SK-N-SH treated with all-trans-retinoic acid at 6 μM for 48 hours (cell line): ENCODE data around the gene PRICKLE1.

ENCODE experiments used
- ATAC-seq: fragments of 200-7000 bp; cut with Tn5 transposase; 3 replicates; pipeline ENCODE4 v1.9.1; 2020; ENCODE audit warnings: mild to moderate bottlenecking, moderate library complexity
- ARNTL ChIP-seq: fragments of 450-650 bp; formaldehyde crosslinking; IDR thresholded peaks from 2 replicates; pipeline ENCODE4 v1.5.0; 2020; ENCODE audit warnings: low read depth, mild to moderate bottlenecking, moderate library complexity, borderline replicate concordance
- BACH2 ChIP-seq: fragments of 250-450 bp; sonication (Bioruptor Pico); IDR thresholded peaks from 2 replicates; pipeline ENCODE4 v1.9.0; 2021; ENCODE audit warnings: mild to moderate bottlenecking, borderline replicate concordance
- CSDC2 ChIP-seq: fragments of 250-450 bp; sonication (Bioruptor Pico); IDR thresholded peaks from 2 replicates; pipeline ENCODE4 v1.5.0; 2020; ENCODE audit warnings: mild to moderate bottlenecking, moderate library complexity
- CSRNP3 ChIP-seq: fragments of 250-450 bp; sonication (Bioruptor Pico); IDR thresholded peaks from 2 replicates; pipeline ENCODE4 v1.5.1; 2021; ENCODE audit warnings: mild to moderate bottlenecking, moderate library complexity
- ESRRG ChIP-seq: fragments of 250-450 bp; sonication (Bioruptor Pico); IDR thresholded peaks from 2 replicates; pipeline ENCODE4 v1.6.1; 2021; ENCODE audit warnings: mild to moderate bottlenecking
- GLIS3 ChIP-seq: fragments of 250-450 bp; sonication (Bioruptor Pico); IDR thresholded peaks from 2 replicates; pipeline ENCODE4 v1.5.0; 2020; ENCODE audit warnings: mild to moderate bottlenecking, moderate library complexity
- ISL1 ChIP-seq: fragments of 250-450 bp; sonication (Bioruptor Pico); IDR thresholded peaks from 2 replicates; pipeline ENCODE4 v2.1.2; 2022; ENCODE audit warnings: mild to moderate bottlenecking, moderate library complexity
- OSR1 ChIP-seq: fragments of 250-450 bp; sonication (Bioruptor Pico); IDR thresholded peaks from 2 replicates; pipeline ENCODE4 v1.8.0; 2022; ENCODE audit warnings: moderate library complexity, mild to moderate bottlenecking, inconsistent platforms
- PPARA ChIP-seq: fragments of 250-450 bp; sonication (Bioruptor Pico); IDR thresholded peaks from 2 replicates; pipeline ENCODE4 v1.5.0; 2020; ENCODE audit warnings: mild to moderate bottlenecking, borderline replicate concordance
- RARB ChIP-seq: fragments of 250-450 bp; sonication (Bioruptor Pico); IDR thresholded peaks from 2 replicates; pipeline ENCODE4 v1.8.0; 2021; ENCODE audit warnings: mild to moderate bottlenecking, moderate library complexity
- SNAI2 ChIP-seq: fragments of 250-450 bp; sonication (Bioruptor Pico); IDR thresholded peaks from 2 replicates; pipeline ENCODE4 v1.5.0; 2020; ENCODE audit warnings: mild to moderate bottlenecking, moderate library complexity
- ZFP3 ChIP-seq: fragments of 250-450 bp; sonication (Bioruptor Pico); IDR thresholded peaks from 2 replicates; pipeline ENCODE4 v1.5.0; 2020; ENCODE audit warnings: mild to moderate bottlenecking, moderate library complexity
- ZFP30 ChIP-seq: fragments of 450-650 bp; formaldehyde crosslinking; IDR thresholded peaks from 2 replicates; pipeline ENCODE4 v1.5.0; 2022; ENCODE audit warnings: mild to moderate bottlenecking, moderate library complexity
- ZNF565 ChIP-seq: fragments of 450-650 bp; formaldehyde crosslinking; conservative IDR thresholded peaks from 2 replicates; pipeline ENCODE4 v1.5.0; 2020; ENCODE audit warnings: low read depth, mild to moderate bottlenecking, moderate library complexity
- ZNF70 ChIP-seq: fragments of 450-650 bp; formaldehyde crosslinking; IDR thresholded peaks from 2 replicates; pipeline ENCODE4 v1.5.0; 2020; ENCODE audit warnings: mild to moderate bottlenecking, moderate library complexity
- ZNF8 ChIP-seq: fragments of 450-650 bp; formaldehyde crosslinking; IDR thresholded peaks from 2 replicates; pipeline ENCODE4 v1.5.0; 2020; ENCODE audit warnings: mild to moderate bottlenecking, moderate library complexity
- TF ChIP-seq, protein P1 (sequence below): fragments of 250-450 bp; sonication (Bioruptor Pico); IDR thresholded peaks from 2 replicates; pipeline ENCODE4 v1.5.0; 2020; ENCODE audit warnings: mild to moderate bottlenecking, moderate library complexity
- TF ChIP-seq, protein P2 (sequence below): fragments of 250-450 bp; sonication (Bioruptor Pico); IDR thresholded peaks from 2 replicates; pipeline ENCODE4 v1.8.0; 2020; ENCODE audit warnings: mild to moderate bottlenecking, moderate library complexity, borderline replicate concordance
- TF ChIP-seq, protein P3 (sequence below): fragments of 250-450 bp; sonication (Bioruptor Pico); IDR thresholded peaks from 2 replicates; pipeline ENCODE4 v1.5.1; 2020; ENCODE audit warnings: low read depth, mild to moderate bottlenecking, moderate library complexity
- TF ChIP-seq, protein P4 (sequence below): fragments of 250-450 bp; sonication (Bioruptor Pico); IDR thresholded peaks from 2 replicates; pipeline ENCODE4 v1.8.0; 2021; ENCODE audit warnings: low read depth, mild to moderate bottlenecking, moderate library complexity, borderline replicate concordance

The PRICKLE1 gene

GRCh38 chr12:42589465-42590329 is at the start of gene PRICKLE1:
TSS of gene PRICKLE1 (minus strand) at chr12:42589746. CDS start at chr12:42472516, 117,230 bp downstream.
- peak; percentile 83 for ATAC-seq
- no peak for TF ChIP-seq PPARA (CRISPR knock-in tag)
- TF ChIP-seq CSRNP3: no peak
- no peak for TF ChIP-seq ISL1
- TF ChIP-seq RARB (CRISPR knock-in tag): no peak
- TF ChIP-seq ZNF565 (CRISPR knock-in tag): no peak
- no peak for TF ChIP-seq SNAI2 (CRISPR knock-in tag)
- no peak for TF ChIP-seq OSR1
- TF ChIP-seq GLIS3 (CRISPR knock-in tag): no peak
- TF ChIP-seq ZNF8 (CRISPR knock-in tag): no peak
- TF ChIP-seq, protein P1, sequence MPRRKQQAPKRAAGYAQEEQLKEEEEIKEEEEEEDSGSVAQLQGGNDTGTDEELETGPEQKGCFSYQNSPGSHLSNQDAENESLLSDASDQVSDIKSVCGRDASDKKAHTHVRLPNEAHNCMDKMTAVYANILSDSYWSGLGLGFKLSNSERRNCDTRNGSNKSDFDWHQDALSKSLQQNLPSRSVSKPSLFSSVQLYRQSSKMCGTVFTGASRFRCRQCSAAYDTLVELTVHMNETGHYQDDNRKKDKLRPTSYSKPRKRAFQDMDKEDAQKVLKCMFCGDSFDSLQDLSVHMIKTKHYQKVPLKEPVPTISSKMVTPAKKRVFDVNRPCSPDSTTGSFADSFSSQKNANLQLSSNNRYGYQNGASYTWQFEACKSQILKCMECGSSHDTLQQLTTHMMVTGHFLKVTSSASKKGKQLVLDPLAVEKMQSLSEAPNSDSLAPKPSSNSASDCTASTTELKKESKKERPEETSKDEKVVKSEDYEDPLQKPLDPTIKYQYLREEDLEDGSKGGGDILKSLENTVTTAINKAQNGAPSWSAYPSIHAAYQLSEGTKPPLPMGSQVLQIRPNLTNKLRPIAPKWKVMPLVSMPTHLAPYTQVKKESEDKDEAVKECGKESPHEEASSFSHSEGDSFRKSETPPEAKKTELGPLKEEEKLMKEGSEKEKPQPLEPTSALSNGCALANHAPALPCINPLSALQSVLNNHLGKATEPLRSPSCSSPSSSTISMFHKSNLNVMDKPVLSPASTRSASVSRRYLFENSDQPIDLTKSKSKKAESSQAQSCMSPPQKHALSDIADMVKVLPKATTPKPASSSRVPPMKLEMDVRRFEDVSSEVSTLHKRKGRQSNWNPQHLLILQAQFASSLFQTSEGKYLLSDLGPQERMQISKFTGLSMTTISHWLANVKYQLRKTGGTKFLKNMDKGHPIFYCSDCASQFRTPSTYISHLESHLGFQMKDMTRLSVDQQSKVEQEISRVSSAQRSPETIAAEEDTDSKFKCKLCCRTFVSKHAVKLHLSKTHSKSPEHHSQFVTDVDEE (CRISPR knock-in tag): no peak
- no peak for TF ChIP-seq ZFP30 (CRISPR knock-in tag)
- TF ChIP-seq, protein P2, sequence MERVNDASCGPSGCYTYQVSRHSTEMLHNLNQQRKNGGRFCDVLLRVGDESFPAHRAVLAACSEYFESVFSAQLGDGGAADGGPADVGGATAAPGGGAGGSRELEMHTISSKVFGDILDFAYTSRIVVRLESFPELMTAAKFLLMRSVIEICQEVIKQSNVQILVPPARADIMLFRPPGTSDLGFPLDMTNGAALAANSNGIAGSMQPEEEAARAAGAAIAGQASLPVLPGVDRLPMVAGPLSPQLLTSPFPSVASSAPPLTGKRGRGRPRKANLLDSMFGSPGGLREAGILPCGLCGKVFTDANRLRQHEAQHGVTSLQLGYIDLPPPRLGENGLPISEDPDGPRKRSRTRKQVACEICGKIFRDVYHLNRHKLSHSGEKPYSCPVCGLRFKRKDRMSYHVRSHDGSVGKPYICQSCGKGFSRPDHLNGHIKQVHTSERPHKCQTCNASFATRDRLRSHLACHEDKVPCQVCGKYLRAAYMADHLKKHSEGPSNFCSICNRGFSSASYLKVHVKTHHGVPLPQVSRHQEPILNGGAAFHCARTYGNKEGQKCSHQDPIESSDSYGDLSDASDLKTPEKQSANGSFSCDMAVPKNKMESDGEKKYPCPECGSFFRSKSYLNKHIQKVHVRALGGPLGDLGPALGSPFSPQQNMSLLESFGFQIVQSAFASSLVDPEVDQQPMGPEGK: no peak
- TF ChIP-seq, protein P3, sequence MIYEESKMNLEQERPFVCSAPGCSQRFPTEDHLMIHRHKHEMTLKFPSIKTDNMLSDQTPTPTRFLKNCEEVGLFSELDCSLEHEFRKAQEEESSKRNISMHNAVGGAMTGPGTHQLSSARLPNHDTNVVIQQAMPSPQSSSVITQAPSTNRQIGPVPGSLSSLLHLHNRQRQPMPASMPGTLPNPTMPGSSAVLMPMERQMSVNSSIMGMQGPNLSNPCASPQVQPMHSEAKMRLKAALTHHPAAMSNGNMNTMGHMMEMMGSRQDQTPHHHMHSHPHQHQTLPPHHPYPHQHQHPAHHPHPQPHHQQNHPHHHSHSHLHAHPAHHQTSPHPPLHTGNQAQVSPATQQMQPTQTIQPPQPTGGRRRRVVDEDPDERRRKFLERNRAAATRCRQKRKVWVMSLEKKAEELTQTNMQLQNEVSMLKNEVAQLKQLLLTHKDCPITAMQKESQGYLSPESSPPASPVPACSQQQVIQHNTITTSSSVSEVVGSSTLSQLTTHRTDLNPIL (CRISPR knock-in tag): no peak
- no peak for TF ChIP-seq BACH2
- TF ChIP-seq CSDC2: no peak
- TF ChIP-seq, protein P4, sequence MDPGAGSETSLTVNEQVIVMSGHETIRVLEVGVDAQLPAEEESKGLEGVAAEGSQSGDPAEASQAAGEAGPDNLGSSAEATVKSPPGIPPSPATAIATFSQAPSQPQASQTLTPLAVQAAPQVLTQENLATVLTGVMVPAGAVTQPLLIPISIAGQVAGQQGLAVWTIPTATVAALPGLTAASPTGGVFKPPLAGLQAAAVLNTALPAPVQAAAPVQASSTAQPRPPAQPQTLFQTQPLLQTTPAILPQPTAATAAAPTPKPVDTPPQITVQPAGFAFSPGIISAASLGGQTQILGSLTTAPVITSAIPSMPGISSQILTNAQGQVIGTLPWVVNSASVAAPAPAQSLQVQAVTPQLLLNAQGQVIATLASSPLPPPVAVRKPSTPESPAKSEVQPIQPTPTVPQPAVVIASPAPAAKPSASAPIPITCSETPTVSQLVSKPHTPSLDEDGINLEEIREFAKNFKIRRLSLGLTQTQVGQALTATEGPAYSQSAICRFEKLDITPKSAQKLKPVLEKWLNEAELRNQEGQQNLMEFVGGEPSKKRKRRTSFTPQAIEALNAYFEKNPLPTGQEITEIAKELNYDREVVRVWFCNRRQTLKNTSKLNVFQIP (CRISPR knock-in tag): no peak
- no peak for TF ChIP-seq ZNF70 (CRISPR knock-in tag)
- TF ChIP-seq ARNTL (CRISPR knock-in tag): no peak

DNA sequence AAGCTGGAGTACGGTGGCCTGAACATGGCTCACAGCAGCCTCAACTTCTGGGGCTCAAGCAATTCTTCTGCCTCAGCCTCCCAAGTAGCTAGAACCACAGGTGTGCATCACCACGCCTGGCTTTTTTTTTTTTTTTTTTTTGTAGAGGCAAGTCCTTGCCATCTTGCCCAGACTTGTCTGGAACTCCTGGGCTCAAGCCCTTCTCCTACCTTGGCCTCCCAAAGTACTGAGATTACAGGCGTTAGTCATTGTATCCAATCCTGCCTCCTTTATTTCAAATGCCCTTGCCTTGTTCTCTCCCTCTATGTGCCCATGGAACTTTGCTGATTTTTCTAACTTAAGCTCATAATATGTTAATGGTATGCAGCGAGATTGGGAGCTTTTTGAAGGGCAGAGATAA is 49.2 kb upstream of the PRICKLE1 start:
- TF ChIP-seq BACH2: no peak
- TF ChIP-seq PPARA (CRISPR knock-in tag): no peak
- no peak for TF ChIP-seq ZFP3 (CRISPR knock-in tag)
- no peak for TF ChIP-seq CSDC2
- TF ChIP-seq, protein P4 (CRISPR knock-in tag): no peak
- no peak for TF ChIP-seq ESRRG (CRISPR knock-in tag)
- TF ChIP-seq ARNTL (CRISPR knock-in tag): no peak
- TF ChIP-seq GLIS3 (CRISPR knock-in tag): no peak
- TF ChIP-seq, protein P2: no peak
- TF ChIP-seq CSRNP3: no peak
- TF ChIP-seq ZNF70 (CRISPR knock-in tag): no peak
- no peak for ATAC-seq
